HG02938 (cell line): ENCODE data around the gene EFCAB5.
"Not testable (repeated sequence)": the region's sequence is repeated elsewhere in the genome, so short reads cannot be mapped to it uniquely, and the experiment has no call there.

ENCODE experiments used
- ATAC-seq: cut with Tn5 transposase; IDR thresholded peaks from one replicate; pipeline ENCODE4 v1.9.1; 2021; ENCODE audit warnings: mild to moderate bottlenecking, moderate library complexity; ENCODE audit not compliant: unreplicated experiment

The EFCAB5 gene

DNA sequence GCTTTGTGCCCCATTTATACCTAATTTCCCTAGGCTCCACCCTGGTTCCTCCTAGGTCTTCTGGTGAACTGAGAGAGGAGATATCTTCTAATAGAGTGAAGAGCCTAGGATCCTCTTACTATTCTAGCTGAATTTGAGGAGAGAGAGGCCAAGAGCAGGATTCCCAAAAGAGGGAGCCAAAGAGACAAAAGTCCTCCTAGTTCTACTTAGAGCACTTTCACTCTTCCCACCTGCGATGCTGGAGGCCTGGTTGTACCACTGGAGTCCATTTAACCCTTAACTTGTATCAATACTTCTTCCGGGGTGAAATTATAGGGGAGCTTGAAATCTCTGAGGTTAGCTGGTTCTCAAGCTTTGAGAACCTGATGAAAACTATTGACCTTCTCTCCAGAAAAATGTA lies 8.1 kb upstream of the EFCAB5 start:
- no peak for ATAC-seq

DNA sequence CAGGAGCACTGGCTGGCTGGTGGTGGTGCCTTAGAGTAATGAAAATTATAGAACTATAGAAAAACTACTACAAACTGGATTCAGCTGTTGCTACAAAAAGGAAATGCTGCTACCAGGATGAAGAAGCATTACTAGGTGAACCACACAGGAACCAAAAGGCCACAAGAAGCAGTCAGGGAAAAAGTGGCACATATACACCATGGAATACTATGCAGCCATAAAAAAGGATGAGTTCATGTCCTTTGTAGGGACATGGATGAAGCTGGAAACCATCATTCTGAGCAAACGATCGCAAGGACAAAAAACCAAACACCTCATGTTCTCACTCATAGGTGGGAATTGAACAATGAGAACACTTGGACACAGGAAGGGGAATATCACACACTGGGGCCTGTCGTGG lies 5.5 kb upstream of the EFCAB5 start:
- ATAC-seq: not testable (repeated sequence)

DNA sequence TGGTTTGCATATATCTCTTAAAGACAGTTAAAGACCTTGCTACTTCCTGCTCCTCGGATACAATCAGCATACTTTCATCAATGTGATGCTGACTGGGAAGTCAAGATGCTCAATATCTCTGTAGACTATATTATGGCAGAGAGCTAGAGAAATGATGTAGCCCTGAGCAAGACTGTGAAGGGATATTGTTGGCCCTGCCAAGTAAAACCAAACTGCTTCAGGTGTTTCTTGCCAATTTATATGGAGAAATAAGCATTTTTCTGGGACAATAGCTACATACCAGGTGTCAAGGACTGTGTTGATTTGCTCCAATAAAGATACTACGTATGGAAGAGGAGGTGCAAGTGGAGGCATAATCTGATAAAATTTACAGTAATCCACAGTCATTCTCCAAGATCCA lies 4.7 kb upstream of the EFCAB5 start:
- no peak for ATAC-seq

DNA sequence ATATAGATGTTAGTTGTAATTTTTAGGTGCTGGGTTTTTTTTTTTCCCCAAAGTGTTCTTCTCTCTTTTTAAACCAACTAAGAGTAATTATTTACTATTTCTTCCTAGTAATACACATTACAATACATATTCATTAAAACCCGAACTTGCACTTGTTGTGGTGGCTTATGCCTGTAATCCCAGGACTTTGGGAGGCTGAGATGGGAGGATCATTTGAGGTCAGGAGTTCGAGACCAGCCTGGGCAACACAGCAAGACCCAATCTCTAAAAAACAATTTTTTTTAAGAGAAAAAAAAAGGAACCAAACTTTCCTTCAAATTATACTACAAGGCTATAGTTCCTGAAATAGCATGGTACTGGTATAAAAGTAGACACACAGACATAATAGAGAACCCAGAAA lies 3.8 kb downstream of the EFCAB5 start:
- no peak for ATAC-seq

DNA sequence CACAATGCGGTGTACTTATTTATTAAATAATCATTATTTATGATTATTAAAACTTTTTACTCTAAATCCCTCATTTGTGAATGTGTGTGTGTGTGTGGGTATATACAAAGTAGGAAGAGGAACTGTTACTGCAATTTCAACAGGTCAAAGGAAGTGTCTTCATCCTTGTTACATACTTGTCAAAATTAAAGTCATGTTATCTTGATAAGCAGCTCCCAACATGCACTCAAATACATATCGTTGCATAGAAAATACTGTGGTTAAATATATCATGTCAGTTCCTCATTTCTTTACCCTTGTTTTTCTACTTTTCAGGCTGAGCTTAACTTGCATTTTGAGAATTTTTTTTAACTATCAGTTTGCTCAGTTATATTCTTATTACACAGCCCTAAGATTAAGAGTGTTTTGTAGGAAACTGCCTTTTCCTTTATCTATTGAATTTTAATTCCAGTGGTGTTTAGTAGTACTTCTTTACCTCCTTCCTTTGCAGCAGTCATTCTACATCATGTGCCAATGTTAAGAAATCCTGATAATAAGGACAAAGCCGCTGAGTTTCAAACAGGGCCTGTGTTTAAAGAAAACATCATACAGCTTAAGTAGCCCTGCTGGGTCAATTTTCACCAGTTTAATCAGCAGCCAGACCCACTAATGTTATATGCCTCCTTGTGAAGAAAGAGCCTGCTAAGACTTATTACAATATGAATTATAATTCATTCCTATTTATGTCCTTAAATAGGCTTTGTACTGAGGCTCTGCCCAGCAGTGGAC lies 7.2 kb downstream of the EFCAB5 start:
- ATAC-seq: no peak

DNA sequence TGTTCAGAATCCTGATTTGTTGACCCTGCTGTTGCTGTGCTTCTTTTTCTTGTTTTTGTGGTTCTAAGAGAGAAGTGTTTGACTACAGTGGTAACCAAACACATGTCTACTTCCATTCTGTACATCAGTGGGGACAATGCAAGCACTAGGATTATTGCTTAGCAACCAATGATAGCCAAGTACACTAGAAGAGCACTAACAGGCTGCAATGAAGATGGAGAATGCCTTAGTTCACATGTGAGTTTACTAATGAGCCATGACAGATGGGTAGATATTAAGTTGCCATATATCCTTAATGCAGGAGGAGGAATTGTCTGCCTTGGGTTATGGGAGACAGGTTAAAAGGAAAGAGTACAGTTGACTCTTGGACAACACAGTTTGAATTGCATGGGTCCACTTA lies 8.3 kb downstream of the EFCAB5 start:
- no peak for ATAC-seq

DNA sequence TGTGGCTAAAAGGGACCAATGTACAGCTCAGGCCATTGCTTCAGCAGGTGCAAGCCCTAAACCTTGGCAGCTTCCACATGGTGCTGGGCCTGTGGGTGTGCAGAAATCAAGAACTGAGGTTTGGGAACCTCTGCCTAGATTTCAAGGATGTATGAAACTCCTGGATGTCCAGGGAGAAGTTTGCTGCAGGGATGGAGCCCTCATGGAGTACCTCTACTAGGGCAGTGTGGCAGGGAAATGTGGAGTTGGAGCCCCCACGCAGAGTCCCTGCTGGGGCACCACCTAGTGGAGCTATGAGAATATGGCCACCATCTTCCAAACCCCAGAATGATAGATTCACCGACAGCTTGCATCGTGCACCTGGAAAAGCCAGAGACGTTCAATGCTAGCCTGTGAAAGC lies 13.0 kb downstream of the EFCAB5 start:
- no peak for ATAC-seq

DNA sequence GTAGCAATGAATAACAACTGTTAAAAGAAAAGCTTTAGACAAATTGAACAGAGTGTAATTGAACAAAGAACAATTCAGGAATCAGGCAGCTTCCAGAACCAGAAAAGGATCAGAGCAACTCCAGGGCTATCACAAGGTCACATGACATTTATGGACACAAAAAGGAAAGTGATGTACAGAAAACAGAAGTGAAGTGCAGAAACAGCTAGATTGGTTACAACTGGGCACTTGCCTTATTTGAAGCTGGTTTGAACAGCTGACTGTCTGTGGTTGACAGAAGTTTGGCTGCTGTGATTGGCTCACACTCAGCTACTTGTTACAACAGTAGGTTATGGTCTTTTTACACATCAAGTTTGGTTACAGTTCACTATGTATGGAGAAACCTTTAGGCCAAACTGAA lies 14.8 kb downstream of the EFCAB5 start:
- no peak for ATAC-seq

DNA sequence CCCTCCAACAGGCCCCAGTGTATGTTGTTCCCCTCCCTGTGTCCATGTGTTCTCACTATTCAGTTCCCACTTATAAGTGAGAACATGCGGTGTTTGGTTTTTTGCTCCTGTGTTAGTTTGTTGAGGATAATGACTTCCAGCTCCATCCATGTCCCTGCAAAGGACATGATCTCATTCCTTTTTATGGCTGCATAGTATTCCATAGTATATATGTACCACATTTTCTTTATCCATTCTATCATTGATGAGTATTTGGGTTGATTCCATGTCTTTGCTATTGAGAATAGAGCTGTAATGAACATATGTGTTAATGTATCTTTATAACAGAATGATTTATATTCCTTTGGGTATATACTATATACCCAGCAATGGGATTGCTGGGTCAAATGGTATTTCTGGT lies 16.1 kb downstream of the EFCAB5 start:
- ATAC-seq: not testable (repeated sequence)

DNA sequence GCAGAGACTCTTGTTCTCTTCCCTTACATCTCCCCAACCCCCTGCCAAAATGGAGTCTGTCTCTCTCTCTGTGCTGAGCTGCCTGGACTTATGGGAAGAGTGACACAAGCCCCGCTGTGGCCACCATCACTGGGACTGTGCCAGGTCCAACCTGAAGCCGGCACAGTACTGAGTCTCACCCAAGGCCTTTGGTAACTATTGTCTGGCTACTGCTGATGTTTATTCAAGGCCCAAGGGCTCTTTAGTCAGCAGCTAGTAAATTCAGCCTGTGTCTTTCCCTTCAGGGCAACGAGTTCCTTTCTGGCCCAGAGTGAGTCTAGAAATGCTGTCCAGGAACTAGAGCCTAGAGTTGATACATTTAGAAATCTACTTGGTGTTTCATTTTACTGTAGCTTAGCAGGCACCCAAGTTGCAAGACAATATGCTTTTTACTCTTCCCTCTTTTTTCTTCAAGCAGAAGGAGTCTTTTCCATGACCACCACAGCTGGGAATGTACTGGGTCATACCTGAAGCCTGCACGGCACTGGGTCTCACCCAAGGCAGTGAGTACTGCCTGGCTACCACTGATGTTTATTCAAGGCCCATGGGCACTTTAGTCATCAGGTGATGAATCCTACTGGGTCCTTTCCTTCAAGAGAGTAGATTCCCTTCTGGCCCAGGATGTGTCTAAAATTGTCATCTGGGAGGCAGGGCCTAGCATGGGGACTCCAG lies 17.7 kb downstream of the EFCAB5 start:
- no peak for ATAC-seq

DNA sequence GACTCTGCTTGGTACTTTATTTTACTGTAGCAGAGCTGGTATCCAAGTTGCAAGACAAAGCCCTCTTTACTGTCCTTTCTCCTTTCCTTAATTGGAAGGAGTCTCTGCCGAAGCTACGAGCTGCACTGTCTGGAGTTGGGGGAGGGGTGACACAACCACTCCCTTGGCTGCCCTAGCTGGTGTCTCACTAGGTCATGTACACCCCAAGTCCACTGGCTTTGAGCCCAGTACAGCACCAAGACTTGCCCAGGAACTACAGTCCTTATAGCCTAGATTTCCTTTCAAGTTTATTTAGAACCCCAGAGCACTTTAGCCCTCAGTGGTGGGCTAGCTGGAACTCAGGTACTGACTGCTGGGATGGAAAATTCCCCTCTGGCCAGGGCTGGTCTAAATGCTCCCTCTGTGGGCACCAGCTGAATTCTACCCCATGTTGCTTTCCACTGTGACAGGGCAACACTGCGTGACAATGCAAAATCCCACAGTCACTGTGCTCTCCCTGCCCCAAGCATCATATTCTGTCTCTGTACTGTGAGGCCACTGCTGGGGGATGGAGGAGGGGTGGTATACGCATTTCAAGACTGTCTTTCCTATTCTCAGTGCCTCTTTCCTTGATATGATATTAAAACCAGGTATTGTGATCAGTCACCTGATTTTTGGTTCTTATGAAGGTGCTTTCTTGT lies 18.4 kb downstream of the EFCAB5 start:
- ATAC-seq: no peak

DNA sequence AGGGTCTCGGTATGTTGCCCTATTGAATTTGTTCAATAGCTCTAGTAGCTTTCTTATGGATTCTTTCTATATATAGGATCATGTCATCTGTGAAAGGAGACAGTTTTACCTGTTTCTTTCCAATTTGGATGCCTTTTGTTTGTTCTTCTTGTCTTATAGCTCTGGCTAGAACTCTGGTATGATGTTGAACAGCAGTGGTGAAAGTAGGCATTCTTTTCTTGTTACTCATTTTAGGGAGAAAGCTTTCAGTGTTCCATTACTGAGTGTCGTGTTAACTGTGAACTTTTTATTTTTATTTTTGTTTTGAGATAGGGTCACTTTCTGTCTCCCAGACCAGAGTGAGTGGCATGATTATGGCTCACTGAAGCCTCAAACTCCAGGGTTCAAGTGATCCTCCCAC lies 21.2 kb downstream of the EFCAB5 start:
- ATAC-seq: no peak

DNA sequence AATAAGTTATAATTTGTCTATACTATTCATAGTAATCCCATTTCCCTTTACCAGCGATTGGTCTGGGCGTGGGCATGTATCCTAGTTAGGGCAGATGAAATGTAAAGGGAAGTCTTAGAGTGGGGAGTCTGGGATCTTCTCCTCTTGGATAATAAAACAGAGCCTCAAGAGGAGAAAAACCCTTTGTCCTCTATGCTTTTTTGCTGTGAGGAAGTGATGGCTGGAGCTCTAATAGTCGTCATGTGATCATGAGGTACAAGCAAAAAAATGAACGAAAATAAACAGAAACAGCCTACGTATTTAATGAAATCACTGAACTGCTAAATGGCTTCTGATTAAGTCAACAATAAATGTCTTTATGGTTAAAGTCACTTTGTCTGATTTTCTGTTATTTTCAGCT lies 26.8 kb downstream of the EFCAB5 start:
- no peak for ATAC-seq

DNA sequence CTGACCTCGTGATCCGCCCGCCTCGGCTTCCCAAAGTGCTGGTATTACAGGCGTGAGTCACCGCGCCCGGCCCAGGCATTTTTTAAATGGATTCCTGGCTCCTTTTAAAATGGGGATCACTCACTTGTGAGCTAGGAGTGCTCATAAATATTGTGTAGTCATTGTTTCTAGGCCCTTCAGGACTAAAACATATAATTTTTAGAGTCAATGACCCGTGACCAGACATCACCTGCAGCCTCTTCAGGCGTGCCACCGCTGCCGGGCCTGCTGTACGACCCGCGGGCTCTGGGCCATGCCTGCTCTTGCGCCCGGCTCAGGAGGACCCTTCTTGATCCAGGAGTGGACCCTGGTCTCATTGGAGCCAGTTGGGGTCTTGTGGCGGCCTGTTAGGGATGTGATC lies 30.8 kb downstream of the EFCAB5 start:
- ATAC-seq: no peak

DNA sequence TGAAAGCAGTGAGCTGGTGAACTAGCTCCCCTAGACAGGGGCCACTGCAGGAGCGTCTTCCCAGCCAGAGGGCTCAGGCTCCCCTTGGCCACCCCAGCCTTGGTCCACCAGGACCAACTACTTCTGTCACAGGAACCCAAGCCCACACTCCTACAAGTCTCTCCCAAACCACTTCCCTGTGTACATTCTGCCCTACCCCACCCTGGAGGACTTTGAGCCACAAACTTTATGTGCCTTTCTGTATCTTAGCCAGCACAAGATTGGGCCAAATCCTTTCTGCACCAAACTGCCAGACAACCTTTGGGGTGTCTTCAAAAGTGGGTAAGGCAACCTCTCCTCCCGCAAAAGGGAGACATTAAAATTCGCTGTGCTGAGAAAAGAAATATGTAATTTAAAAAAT lies 31.6 kb downstream of the EFCAB5 start:
- ATAC-seq: no peak

DNA sequence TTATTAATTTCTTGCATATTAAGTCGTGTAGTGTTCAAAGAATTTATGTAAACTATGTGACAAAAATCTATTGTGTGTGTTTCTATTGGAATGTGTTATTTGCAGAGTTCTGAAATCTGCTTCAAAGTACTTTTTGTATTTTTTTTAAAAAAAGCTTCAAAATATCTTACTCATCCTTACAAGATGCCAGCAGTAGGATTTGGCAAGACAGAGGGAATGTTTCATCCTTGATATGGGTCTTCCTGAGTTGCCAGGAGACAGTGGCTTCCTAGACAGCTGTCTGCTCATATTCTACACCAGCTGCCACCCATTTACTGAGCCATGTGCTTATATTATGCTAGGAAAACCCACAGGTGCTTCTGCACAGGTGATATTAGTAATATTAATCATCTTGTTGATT lies 36.4 kb downstream of the EFCAB5 start:
- no peak for ATAC-seq

DNA sequence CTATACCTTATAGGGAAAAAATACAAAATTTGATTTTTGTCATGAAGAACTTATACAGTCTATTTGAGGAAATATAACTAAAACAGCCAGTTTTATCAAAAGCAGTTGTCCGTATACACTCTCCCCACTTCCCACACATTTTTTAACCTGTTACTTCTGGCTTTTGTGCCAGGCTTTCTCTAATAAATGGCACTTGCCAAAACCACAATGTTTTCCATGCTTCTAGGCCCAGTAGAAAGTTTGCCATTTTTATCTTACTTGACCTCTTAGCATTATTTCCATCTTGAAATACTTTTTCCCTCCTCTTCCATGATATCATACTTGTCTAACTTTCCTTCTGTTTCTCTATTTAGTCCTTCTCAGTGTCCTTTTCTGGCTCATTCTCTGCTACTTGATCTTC lies 38.8 kb downstream of the EFCAB5 start:
- no peak for ATAC-seq

DNA sequence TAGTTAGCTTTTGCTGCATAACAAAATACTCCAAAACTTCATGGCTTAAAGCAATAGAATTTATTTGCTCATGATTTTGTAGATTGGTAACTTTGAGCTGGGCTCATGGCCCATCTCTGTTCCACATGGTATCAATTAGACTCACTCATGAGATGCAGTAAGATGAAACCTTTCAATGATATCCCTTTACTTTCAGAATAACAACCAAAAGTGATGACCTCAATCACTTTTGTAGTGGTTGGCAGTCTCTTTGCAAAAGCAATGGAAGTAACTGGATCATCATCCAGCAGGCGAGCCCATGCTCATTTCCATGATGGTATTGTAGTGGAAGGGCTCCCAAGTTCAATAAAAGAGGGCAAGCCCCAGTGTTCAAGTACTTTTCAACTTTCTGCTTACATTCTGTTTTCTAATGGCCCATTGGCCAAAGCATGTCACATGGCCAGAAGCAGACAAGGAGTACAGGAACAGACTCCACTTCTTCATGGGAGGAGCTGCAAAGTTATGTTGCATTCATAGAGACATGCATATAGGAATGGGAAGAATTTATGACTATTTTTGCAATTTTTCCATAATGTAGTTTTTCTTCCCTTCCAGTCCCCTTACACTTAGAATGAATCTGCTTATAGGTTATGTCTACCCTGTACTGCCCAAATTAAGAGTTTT lies 41.7 kb downstream of the EFCAB5 start:
- ATAC-seq: no peak

DNA sequence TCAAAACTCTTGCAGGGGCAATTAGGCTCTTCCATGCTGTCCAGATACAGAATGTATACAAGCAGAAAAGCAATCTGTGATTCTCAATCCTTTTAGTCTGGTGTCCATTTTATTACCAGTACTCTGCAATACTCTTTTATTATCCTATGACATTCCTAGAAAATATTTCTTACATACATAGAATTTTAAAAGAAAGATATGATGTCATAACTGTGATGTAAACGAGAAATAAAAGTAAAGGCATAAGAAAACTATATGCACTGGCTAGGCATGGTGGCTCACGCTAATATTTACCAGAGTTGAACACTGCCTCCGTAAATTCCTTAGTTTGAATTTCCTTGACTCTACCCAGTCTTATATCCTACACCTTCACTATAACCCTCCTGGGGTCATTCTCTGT lies 55.0 kb downstream of the EFCAB5 start:
- ATAC-seq: no peak

DNA sequence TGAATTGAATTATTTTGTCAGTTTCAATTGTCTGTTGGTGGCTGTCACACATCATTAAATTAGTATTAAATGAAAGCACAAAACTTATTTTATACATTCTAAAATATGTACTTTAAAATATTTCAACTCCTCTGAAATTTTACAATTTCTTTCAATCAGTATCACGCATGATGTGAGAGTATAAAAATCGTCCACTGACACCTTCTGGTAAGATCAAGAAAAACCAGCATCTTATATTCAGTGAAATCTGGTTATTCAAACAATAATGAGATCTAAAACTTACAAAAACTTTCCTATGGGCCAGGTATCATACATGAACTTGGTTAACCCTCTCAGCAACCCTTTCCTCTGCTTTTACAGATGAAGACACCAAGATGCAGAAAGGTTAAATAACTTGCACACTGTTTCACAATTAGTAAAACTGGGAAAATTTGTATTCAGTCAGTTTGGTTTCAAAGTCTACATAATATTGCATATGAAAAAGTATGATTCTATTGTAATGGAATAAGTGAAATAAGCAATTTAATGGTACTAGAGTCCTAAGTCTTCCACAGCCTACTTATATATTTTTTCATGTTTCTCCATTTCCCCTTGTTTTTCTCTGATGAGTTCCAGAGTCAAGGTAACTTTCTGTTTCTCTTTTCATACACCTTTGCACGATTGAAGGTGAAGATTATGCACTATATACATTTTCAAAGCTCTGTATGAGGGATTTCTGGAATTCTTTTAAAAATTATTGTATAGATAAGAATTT lies 58.7 kb downstream of the EFCAB5 start:
- ATAC-seq: no peak

DNA sequence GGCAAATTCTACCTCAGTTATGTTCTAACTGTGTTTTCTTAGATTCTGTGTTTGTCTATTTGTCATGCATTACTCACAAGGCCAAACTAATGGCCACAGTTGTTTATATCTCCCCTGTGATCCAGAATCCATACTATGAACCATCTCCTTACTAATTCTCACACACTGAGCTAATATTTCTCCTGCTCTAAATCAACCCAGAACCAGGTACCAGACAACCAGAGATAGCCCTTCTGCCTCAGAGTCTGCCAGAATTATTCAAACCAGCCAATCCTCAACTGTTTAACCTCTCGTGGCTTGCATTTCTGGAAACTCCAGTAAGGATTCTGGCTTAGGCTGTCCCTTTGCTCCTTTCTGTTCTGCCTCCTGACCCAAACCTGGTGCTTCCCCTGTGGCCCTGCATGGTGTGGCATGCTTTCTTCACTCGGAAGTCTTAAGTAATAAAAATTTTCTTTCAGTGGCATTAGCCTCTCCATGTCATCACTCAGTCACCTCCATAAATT lies 59.4 kb downstream of the EFCAB5 start:
- ATAC-seq: no peak
